Keratinocyte (primary cell): ENCODE measurements around the gene FCGR3B.

Experiments
- CTCF ChIP-seq, 3 experiments: IDR thresholded peaks in 1 of 3; conservative IDR thresholded peaks in 1 of 3; optimal IDR thresholded peaks in 1 of 3; 2 replicates in 2 of 3; 3 replicates in 1 of 3; pipeline versions ENCODE3 to v1.5.1; 2011; ENCODE audit warnings: low read length in 3 of 3, mild to moderate bottlenecking in 3 of 3, moderate library complexity in 2 of 3, control low read depth in 1 of 3, inconsistent platforms in 1 of 3; ENCODE audit not compliant: insufficient read depth in 2 of 3; ENCODE audit errors: extremely low read depth in 1 of 3
- EZH2 ChIP-seq: IDR thresholded peaks from one replicate; pipeline ENCODE4 v1.6.1; 2012; ENCODE audit warnings: inconsistent platforms, mild to moderate bottlenecking, low read length, moderate library complexity

GRCh38 chr1:161676441-161676840 is 45.5 kb upstream of the FCGR3B start:
- TF ChIP-seq CTCF (optimal IDR thresholded peaks at IDR 0.05 in 1 of 3, IDR thresholded peaks at IDR 0.05 in 1 of 3, conservative IDR thresholded peaks at IDR 0.05 in 1 of 3; ENCODE audit: extremely low read depth in 1 of 3, insufficient read depth in 2 of 3, low read length in 3 of 3) (no peak), EZH2 (no peak)
